K562 (cell line): ENCODE data around the gene CUX1. TPM values are rescaled to one million over a fixed set of nuclear protein-coding genes. Genes with fewer than 3 reads are reported as not detected.

Experiments
- ATAC-seq: fragments of 200-7000 bp; cut with Tn5 transposase; 3 replicates; pipeline ENCODE4 v1.9.1; 2020; ENCODE audit warnings: moderate library complexity
- BruUV-seq: library from RNA; stranded (reverse); fragments of 400-500 nt; replicated peaks from 2 replicates; lab custom pipeline; 2021; lab: Mats Ljungman, UMichigan
- CTCF ChIA-PET: fragments of 300-600 bp; formaldehyde crosslinking; extraction: SDS; loops from one replicate; lab custom pipeline; 2021; ENCODE audit warnings: low intra/inter-chr PET ratio; lab: Yijun Ruan, JAX
- POLR2A ChIA-PET: fragments of 300-600, 350-650 bp; sonication (Branson Sonifier 250); formaldehyde crosslinking; extraction: SDS; loops from one replicate; lab custom pipeline; 2021; ENCODE audit warnings: antibody characterized with exemption, inconsistent platforms; lab: Yijun Ruan, JAX
- DNase-seq, 4 experiments: peaks; one replicate each; pipeline versions ENCODE4 v3.0.0 to v3.0.0-alpha.2; 2011 to 2018; ENCODE audit warnings: low spot score in 3 of 4, mixed read lengths in 3 of 4; ENCODE audit errors: extremely low read depth in 1 of 4
- FAIRE-seq: peaks from 2 replicates; lab custom pipeline; 2011; peaks lifted over from hg19 to GRCh38; lab: Jason Lieb, UNC
- H2AFZ ChIP-seq: 2 replicates; pipeline ENCODE4 v1.6.0; 2011; ENCODE audit warnings: low read depth, low read length, control low read depth, inconsistent platforms
- H3K27ac ChIP-seq: fragments of 200-600 bp; 3 replicates; pipeline ENCODE4 v1.8.0; 2011; ENCODE audit warnings: low read depth, mild to moderate bottlenecking, control low read depth, inconsistent platforms, low read length, moderate library complexity, mixed read lengths; ENCODE audit errors: extremely low read depth
- H3K27me3 ChIP-seq, 2 experiments: fragments of 300-600 bp in 1 of 2; 2 replicates in 1 of 2; 3 replicates in 1 of 2; pipeline versions ENCODE4 v1.6.0 to v1.8.0; 2011; ENCODE audit warnings: inconsistent platforms in 2 of 2, low read length in 2 of 2, mild to moderate bottlenecking in 1 of 2, mixed read lengths in 1 of 2, moderate library complexity in 1 of 2; ENCODE audit not compliant: control insufficient read depth in 2 of 2, insufficient read depth in 2 of 2
- H3K36me3 ChIP-seq: fragments of 300-600 bp; 3 replicates; pipeline ENCODE4 v1.8.0; 2011; ENCODE audit warnings: mild to moderate bottlenecking, low read length, inconsistent platforms; ENCODE audit not compliant: control insufficient read depth, insufficient read depth
- H3K4me1 ChIP-seq, 2 experiments: fragments of 200-600 bp in 1 of 2; replicated peaks in 1 of 2; 2 replicates in 1 of 2; 3 replicates in 1 of 2; pipeline versions ENCODE4 v1.5.1 to v1.8.0; 2011; ENCODE audit warnings: inconsistent platforms in 2 of 2, low read length in 2 of 2, mild to moderate bottlenecking in 1 of 2, mixed read lengths in 1 of 2, moderate library complexity in 1 of 2; ENCODE audit not compliant: control insufficient read depth in 2 of 2, insufficient read depth in 2 of 2
- H3K4me2 ChIP-seq: 2 replicates; pipeline ENCODE4 v1.6.1; 2011; ENCODE audit warnings: low read length, control low read depth, inconsistent platforms, mixed read lengths; ENCODE audit not compliant: insufficient read depth
- H3K4me3 ChIP-seq: fragments of 200-600 bp; sonication (generic), shearing (Covaris generic); 2 replicates; pipeline ENCODE4 v1.5.1; 2016; ENCODE audit warnings: control low read depth, inconsistent platforms
- H3K79me2 ChIP-seq: fragments of 200-600 bp; 3 replicates; pipeline ENCODE4 v1.8.0; 2011; ENCODE audit warnings: low read length, inconsistent platforms; ENCODE audit not compliant: control insufficient read depth, insufficient read depth
- H3K9ac ChIP-seq, 2 experiments: 2 replicates each; pipeline versions ENCODE4 v1.6.0 to v1.6.1; 2011; ENCODE audit warnings: low read depth in 2 of 2, low read length in 2 of 2, control low read depth in 1 of 2, inconsistent platforms in 1 of 2, mild to moderate bottlenecking in 1 of 2, mixed read lengths in 1 of 2; ENCODE audit not compliant: insufficient read depth in 1 of 2
- H3K9me1 ChIP-seq: one replicate; pipeline ENCODE4 v1.6.0; 2011; ENCODE audit warnings: inconsistent platforms, mild to moderate bottlenecking, low read length, moderate library complexity; ENCODE audit not compliant: control insufficient read depth, insufficient read depth
- H3K9me3 ChIP-seq: replicated peaks from 2 replicates; pipeline ENCODE4 v1.5.1; 2011; ENCODE audit warnings: low read depth, low read length, inconsistent platforms; ENCODE audit not compliant: control insufficient read depth, insufficient read depth
- H4K20me1 ChIP-seq: replicated peaks from 2 replicates; pipeline ENCODE4 v1.6.1; 2011; ENCODE audit warnings: low read length, inconsistent platforms, mixed read lengths; ENCODE audit not compliant: control insufficient read depth, insufficient read depth
- CBX1 ChIP-seq: sonication (generic); IDR thresholded peaks from 2 replicates; pipeline ENCODE4 v1.6.1; 2016; ENCODE audit warnings: antibody characterized with exemption, low read depth, mild to moderate bottlenecking
- CBX3 ChIP-seq, 2 experiments: IDR thresholded peaks; 1 replicate in 1 of 2; 2 replicates in 1 of 2; pipeline ENCODE4 v1.6.1; 2012; ENCODE audit warnings: inconsistent platforms in 2 of 2, low read length in 2 of 2, borderline replicate concordance in 1 of 2, control low read depth in 1 of 2
- CBX5 ChIP-seq: IDR thresholded peaks from 2 replicates; pipeline ENCODE4 v1.6.1; 2014; ENCODE audit warnings: low read depth, borderline replicate concordance
- GATA2 ChIP-seq: sonication (generic); formaldehyde crosslinking; IDR thresholded peaks from 2 replicates; pipeline ENCODE4 v1.4.0; 2020; ENCODE audit warnings: mild to moderate bottlenecking, missing genetic modification reagents
- HCFC1 ChIP-seq: IDR thresholded peaks from 2 replicates; pipeline ENCODE4 v1.6.1; 2012; ENCODE audit warnings: low read depth, low read length, improper control_type of control experiment
- NCOA2 ChIP-seq, 2 experiments: fragments of 450-650 bp; IDR thresholded peaks; 2 replicates each; pipeline ENCODE4 v1.6.1; 2018; ENCODE audit warnings: mild to moderate bottlenecking in 2 of 2, moderate library complexity in 1 of 2; ENCODE audit not compliant: partially characterized antibody in 2 of 2
- RAD51 ChIP-seq: fragments of 450-650 bp; IDR thresholded peaks from 2 replicates; pipeline ENCODE4 v1.7.1; 2016; ENCODE audit warnings: low read depth, mild to moderate bottlenecking, borderline replicate concordance
- RBM25 ChIP-seq: fragments of 200-400 bp; formaldehyde crosslinking; IDR thresholded peaks from 2 replicates; pipeline ENCODE4 v1.6.1; 2018; ENCODE audit warnings: low read length, low read depth, moderate library complexity; ENCODE audit not compliant: severe bottlenecking
- RHOXF2B ChIP-seq: fragments of 250-450 bp; sonication (Bioruptor Pico); conservative IDR thresholded peaks from 2 replicates; pipeline ENCODE4 v1.5.1; 2021
- TRIM28 ChIP-seq: fragments of 450-650 bp; IDR thresholded peaks from 2 replicates; pipeline ENCODE4 v1.6.1; 2017
- XRCC5 ChIP-seq: fragments of 200-400 bp; formaldehyde crosslinking; IDR thresholded peaks from 2 replicates; pipeline ENCODE4 v1.6.1; 2017; ENCODE audit warnings: low read depth, mild to moderate bottlenecking, low read length
- ZKSCAN1 ChIP-seq: fragments of 150-350 bp; IDR thresholded peaks from 2 replicates; pipeline ENCODE4 v1.6.1; 2016; ENCODE audit warnings: low read depth, low read length
- ZKSCAN3 ChIP-seq: fragments of 250-450 bp; sonication (Bioruptor Pico); IDR thresholded peaks from 2 replicates; pipeline ENCODE4 v1.4.0; 2020
- ZNF121 ChIP-seq: sonication (generic); formaldehyde crosslinking; conservative IDR thresholded peaks from 2 replicates; pipeline ENCODE4 v1.8.0; 2022; ENCODE audit warnings: missing genetic modification reagents
- ZNF232 ChIP-seq: sonication (generic); formaldehyde crosslinking; IDR thresholded peaks from 2 replicates; pipeline ENCODE4 v1.8.0; 2022; ENCODE audit warnings: mild to moderate bottlenecking, missing genetic modification reagents
- ZNF263 ChIP-seq: sonication (generic); formaldehyde crosslinking; IDR thresholded peaks from 2 replicates; pipeline ENCODE4 v1.8.0; 2022; ENCODE audit warnings: mild to moderate bottlenecking, missing genetic modification reagents, borderline replicate concordance
- ZNF583 ChIP-seq: fragments of 250-450 bp; sonication (Bioruptor Pico); IDR thresholded peaks from 2 replicates; pipeline ENCODE4 v1.4.0; 2020
- ZSCAN29 ChIP-seq: fragments of 450-650 bp; IDR thresholded peaks from 2 replicates; pipeline ENCODE4 v1.6.1; 2017
- WGBS: fragments of 100-300 bp; shearing (Covaris generic); methylation state at CpG from one replicate; pipeline ENCODE4 v1.1.6; 2016; ENCODE audit warnings: low coverage, mixed read lengths; ENCODE audit not compliant: insufficient coverage; ENCODE audit errors: missing lambda C conversion rate; 5-methylcytosine and 5-hydroxymethylcytosine counted together
- in situ Hi-C: fragments of 300-500 bp; cut with MboI; formaldehyde crosslinking; loops from 4 replicates; pipeline ENCODE4 v1.15.0; 2018; ENCODE audit warnings: inconsistent platforms, mixed read lengths
- intact Hi-C: fragments of 100-400 bp; cut with micrococcal nuclease; formaldehyde crosslinking; loops from 2 replicates; pipeline ENCODE4 v1.14.2; 2022
- polyA plus RNA-seq, 8 experiments: library from polyadenylated mRNA; depleted of rRNA in 4 of 8; stranded (reverse) in 5 of 8; unstranded in 3 of 8; fragments of >200 nt; fragmentation: Nextera tagmentation in 2 of 8; fragmentation: Illumina TruSeq in 1 of 8; extraction: Ambion mirVana in 2 of 8; extraction: Trizol in 1 of 8; gene quantifications; 2 replicates each; pipeline versions ENCODE4 v1.2.1 to v1.2.3, GENCODE V29; 2011 to 2014; ENCODE audit warnings: inconsistent platforms in 1 of 8, missing spikeins in 1 of 8
- total RNA-seq, 7 experiments: library from RNA; depleted of rRNA in 6 of 7; stranded (reverse); fragments of >200 nt in 6 of 7; fragmentation: Illumina TruSeq in 2 of 7; extraction: Trizol in 2 of 7; gene quantifications; 2 replicates each; pipeline versions ENCODE4 v1.2.1 to v1.2.3, GENCODE V29; 2011 to 2021; ENCODE audit warnings: low replicate concordance in 1 of 7
- TF ChIP-seq, protein P1 (sequence below): sonication (generic); formaldehyde crosslinking; IDR thresholded peaks from 2 replicates; pipeline ENCODE4 v1.9.0; 2022; ENCODE audit warnings: mild to moderate bottlenecking, missing genetic modification reagents
- TF ChIP-seq, protein P2 (sequence below): fragments of 250-450 bp; sonication (Bioruptor Pico); IDR thresholded peaks from 2 replicates; pipeline ENCODE4 v1.5.0; 2022; ENCODE audit warnings: mild to moderate bottlenecking
- TF ChIP-seq, protein P3 (sequence below): fragments of 450-650 bp; IDR thresholded peaks from 2 replicates; pipeline ENCODE4 v1.6.1; 2018; ENCODE audit warnings: mild to moderate bottlenecking, low read depth; ENCODE audit not compliant: partially characterized antibody

CUX1 gene
- total and polyA plus RNA-seq, 9 of the 15 experiments (the other 6 are each of a cell fraction or from before 2014, with no cell fraction given) = 3.6 to 55.3 (median 25.2) TPM

DNA sequence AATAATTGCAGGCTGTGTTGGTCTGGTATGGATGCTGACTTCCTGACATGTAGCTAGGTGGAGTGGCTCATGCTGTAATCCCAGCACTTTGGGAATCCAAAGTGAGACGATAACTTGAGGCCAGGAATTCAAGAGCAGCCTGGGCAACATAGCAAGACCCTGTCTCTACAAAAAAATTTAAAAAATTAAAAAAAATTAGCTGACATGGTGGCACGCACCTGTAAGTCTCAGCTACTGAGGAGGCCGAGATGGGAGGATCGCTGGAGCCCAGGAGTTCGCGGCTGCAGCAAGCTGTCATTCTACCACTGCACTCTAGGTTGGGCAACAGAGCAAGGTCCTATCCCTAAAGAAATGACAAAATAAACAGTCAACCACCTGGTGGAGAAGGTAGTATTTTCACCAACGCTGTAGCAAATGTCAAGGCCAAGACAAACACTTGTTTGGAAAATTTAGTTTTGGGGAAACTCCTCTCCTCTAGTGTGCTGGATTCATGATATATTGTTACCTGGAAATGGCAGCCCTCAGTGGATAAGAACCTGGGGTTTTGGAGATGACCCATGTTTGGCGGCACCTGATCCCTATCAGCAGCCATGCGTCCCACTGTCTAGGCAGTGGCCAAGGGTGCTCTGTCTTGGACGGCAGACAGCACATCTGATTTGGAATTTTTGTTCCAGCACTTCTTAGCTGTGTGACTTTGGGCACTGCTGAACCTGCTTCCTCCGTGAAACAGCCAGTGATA is 29.5 kb downstream of the CUX1 start:
- in situ Hi-C loops = no loop called here
- BruUV-seq = no TSS peak
- POLR2A ChIA-PET = interaction anchor here (1.6 kb wide), 1 partner anchor 10 kb away, joined by 7 read pairs; no protein-coding TSS in a partner anchor
- Histone ChIP-seq H3K79me2 (peaks cover 94% of the 10 kb centered on the region), H3K36me3 (peaks cover 9% of the 10 kb centered on the region; the same call in 1 of the 3 replicates), H3K9me1 (no peaks in the 10 kb centered on the region), H3K4me2 (no peak overlapping the region), H3K4me1 (peaks cover 3 to 4% of the 10 kb centered on the region in 2 experiments; a peak in 1 of 5 replicates), H3K4me3 (no peak overlapping the region), H4K20me1 (peaks cover 7% of the 10 kb centered on the region; the same call in 1 of the 2 replicates), H3K9me3 (peaks cover 13% of the 10 kb centered on the region), H3K27me3 (no peaks in the 10 kb centered on the region), H3K27ac (no peak overlapping the region), H3K9ac (no peak overlapping the region), H2AFZ (no peak overlapping the region)
- CTCF ChIA-PET = no interaction called here
- 89% methylated on average over 11 of the region's 11 CpGs for WGBS
- ATAC-seq (peak; percentile 39; the same call in 1 of the 3 replicates), DNase-seq (no peak), FAIRE-seq (no peak)
- intact Hi-C loops = no loop called here
- TF ChIP-seq TRIM28 (peak; percentile 75; the same call in 1 of the 2 replicates), GATA2 (0 out of 2 replicates have a peak, but pooled peaks have one; percentile 31), CBX3 (IDR thresholded peaks at IDR 0.05; ENCODE audit: borderline replicate concordance in 1 of 2, low read length in 2 of 2) (peak; percentile 83 to 97), CBX1 (peak; percentile 78; the same call in 1 of the 2 replicates), ZNF583 (CRISPR knock-in tag) (no peak), ZNF232 (CRISPR knock-in tag) (no peak), RHOXF2B (no peak), RAD51 (no peak), NCOA2 (IDR thresholded peaks at IDR 0.05; ENCODE audit: partially characterized antibody in 2 of 2) (no peak), ZKSCAN3 (CRISPR knock-in tag) (no peak), XRCC5 (no peak), HCFC1 (no peak), CBX5 (peak; percentile 53; the same call in 1 of the 2 replicates), ZNF263 (CRISPR knock-in tag) (no peak), ZKSCAN1 (no peak), ZNF121 (CRISPR knock-in tag) (peak; percentile 81), RBM25 (peak; percentile 4), ZSCAN29 (no peak)
- TF ChIP-seq, protein P1, sequence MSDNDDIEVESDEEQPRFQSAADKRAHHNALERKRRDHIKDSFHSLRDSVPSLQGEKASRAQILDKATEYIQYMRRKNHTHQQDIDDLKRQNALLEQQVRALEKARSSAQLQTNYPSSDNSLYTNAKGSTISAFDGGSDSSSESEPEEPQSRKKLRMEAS (CRISPR knock-in tag) = no peak
- TF ChIP-seq, protein P2, sequence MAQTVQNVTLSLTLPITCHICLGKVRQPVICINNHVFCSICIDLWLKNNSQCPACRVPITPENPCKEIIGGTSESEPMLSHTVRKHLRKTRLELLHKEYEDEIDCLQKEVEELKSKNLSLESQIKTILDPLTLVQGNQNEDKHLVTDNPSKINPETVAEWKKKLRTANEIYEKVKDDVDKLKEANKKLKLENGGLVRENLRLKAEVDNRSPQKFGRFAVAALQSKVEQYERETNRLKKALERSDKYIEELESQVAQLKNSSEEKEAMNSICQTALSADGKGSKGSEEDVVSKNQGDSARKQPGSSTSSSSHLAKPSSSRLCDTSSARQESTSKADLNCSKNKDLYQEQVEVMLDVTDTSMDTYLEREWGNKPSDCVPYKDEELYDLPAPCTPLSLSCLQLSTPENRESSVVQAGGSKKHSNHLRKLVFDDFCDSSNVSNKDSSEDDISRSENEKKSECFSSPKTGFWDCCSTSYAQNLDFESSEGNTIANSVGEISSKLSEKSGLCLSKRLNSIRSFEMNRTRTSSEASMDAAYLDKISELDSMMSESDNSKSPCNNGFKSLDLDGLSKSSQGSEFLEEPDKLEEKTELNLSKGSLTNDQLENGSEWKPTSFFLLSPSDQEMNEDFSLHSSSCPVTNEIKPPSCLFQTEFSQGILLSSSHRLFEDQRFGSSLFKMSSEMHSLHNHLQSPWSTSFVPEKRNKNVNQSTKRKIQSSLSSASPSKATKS (CRISPR knock-in tag) = no peak
- TF ChIP-seq, protein P3, sequence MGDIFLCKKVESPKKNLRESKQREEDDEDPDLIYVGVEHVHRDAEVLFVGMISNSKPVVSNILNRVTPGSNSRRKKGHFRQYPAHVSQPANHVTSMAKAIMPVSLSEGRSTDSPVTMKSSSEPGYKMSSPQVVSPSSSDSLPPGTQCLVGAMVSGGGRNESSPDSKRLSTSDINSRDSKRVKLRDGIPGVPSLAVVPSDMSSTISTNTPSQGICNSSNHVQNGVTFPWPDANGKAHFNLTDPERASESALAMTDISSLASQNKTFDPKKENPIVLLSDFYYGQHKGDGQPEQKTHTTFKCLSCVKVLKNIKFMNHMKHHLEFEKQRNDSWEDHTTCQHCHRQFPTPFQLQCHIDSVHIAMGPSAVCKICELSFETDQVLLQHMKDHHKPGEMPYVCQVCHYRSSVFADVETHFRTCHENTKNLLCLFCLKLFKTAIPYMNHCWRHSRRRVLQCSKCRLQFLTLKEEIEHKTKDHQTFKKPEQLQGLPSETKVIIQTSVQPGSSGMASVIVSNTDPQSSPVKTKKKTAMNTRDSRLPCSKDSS = peak; percentile 37
